Activated CD4-positive, alpha-beta T cell treated with anti-CD3 and anti-CD28 coated beads, Interleukin-2, Interleukin-6, amounts not matched to agents 100 ng/mL and 50 ng/mL, durations not matched to agents 16 hours and 8 hours (primary cell): ENCODE results near the gene ODAD2.
"Not testable (repeated sequence)": the region's sequence is repeated elsewhere in the genome, so short reads cannot be mapped to it uniquely, and the experiment has no call there.

Experiments
- DNase-seq: peaks from one replicate; pipeline ENCODE4 v3.0.0-alpha.2; 2020

The ODAD2 gene

GRCh38 chr10:27998954-27999275 lies at the start of gene ODAD2:
ODAD2 (minus strand) TSS chr10:27999079; CDS start chr10:27995142, 3,937 bp downstream.
- DNase-seq = no peak

GRCh38 chr10:28047061-28047460 lies 48.2 kb upstream of the ODAD2 start:
- no peak for DNase-seq

- no peak for DNase-seq
Measured at GRCh38 chr10:28046579-28046978, 47.7 kb upstream of the ODAD2 start.

- DNase-seq = no peak
Measured at GRCh38 chr10:28043941-28044340, 45.1 kb upstream of the ODAD2 start.

- DNase-seq = no peak
Measured at GRCh38 chr10:28036587-28036986, 37.7 kb upstream of the ODAD2 start.

- no peak for DNase-seq
Measured at GRCh38 chr10:28020993-28021982, 22.4 kb upstream of the ODAD2 start.

GRCh38 chr10:28020080-28020860 lies 21.4 kb upstream of the ODAD2 start:
- no peak for DNase-seq

- peak; percentile 9 for DNase-seq
Measured at GRCh38 chr10:28014651-28015050, 15.8 kb upstream of the ODAD2 start.

- DNase-seq = no peak
Measured at GRCh38 chr10:28012990-28013515, 14.2 kb upstream of the ODAD2 start.

GRCh38 chr10:28010821-28011220 lies 11.9 kb upstream of the ODAD2 start:
- no peak for DNase-seq

GRCh38 chr10:28008054-28008453 lies 9.2 kb upstream of the ODAD2 start:
- DNase-seq = no peak

- DNase-seq = no peak
Measured at GRCh38 chr10:28001353-28001752, 2.5 kb upstream of the ODAD2 start.

GRCh38 chr10:27998178-27998953 lies 513 bp downstream of the ODAD2 start:
- DNase-seq = peak; percentile 27

- DNase-seq = no peak
Measured at GRCh38 chr10:27997865-27998177, 1.1 kb downstream of the ODAD2 start.

GRCh38 chr10:27995311-27995710 lies 3.6 kb downstream of the ODAD2 start:
- no peak for DNase-seq

- DNase-seq = not testable (repeated sequence)
Measured at GRCh38 chr10:27989357-27989756, 9.5 kb downstream of the ODAD2 start.

GRCh38 chr10:27986821-27987220 lies 12.1 kb downstream of the ODAD2 start:
- DNase-seq = no peak

GRCh38 chr10:27982875-27983543 lies 15.9 kb downstream of the ODAD2 start:
- no peak for DNase-seq

GRCh38 chr10:27981744-27982143 lies 17.1 kb downstream of the ODAD2 start:
- DNase-seq = no peak

GRCh38 chr10:27970795-27971194 lies 28.1 kb downstream of the ODAD2 start:
- DNase-seq = not testable (repeated sequence)

- not testable (repeated sequence) for DNase-seq
Measured at GRCh38 chr10:27969931-27970330, 28.9 kb downstream of the ODAD2 start.

- no peak for DNase-seq
Measured at GRCh38 chr10:27959093-27959715, 39.7 kb downstream of the ODAD2 start.
